K562 (cell line): ENCODE results near the gene RASSF3. TPM values are rescaled to one million over a fixed set of nuclear protein-coding genes. Genes with fewer than 3 reads are reported as not detected.
A peak's percentile ranks its signal among the peaks of the same experiment; 100 is the strongest.

Source experiments
- ASH1L ChIP-seq: fragments of 450-650 bp; IDR thresholded peaks from 2 replicates; pipeline ENCODE4 v1.6.1; 2018; ENCODE audit warnings: borderline replicate concordance, mild to moderate bottlenecking, low read depth; ENCODE audit not compliant: partially characterized antibody
- ATF7 ChIP-seq: fragments of 450-650 bp; IDR thresholded peaks from 2 replicates; pipeline ENCODE4 v1.7.1; 2014; ENCODE audit warnings: mild to moderate bottlenecking, moderate library complexity
- CCNT2 ChIP-seq: IDR thresholded peaks from 2 replicates; pipeline ENCODE4 v1.6.1; 2011; ENCODE audit warnings: borderline replicate concordance, low read depth, mild to moderate bottlenecking, moderate library complexity, mixed read lengths, low read length; ENCODE audit not compliant: insufficient read length; ENCODE audit errors: extremely low read depth
- CREM ChIP-seq: IDR thresholded peaks from 2 replicates; pipeline ENCODE4 v1.6.1; 2014; ENCODE audit warnings: antibody characterized with exemption, low read depth
- CXXC5 ChIP-seq: fragments of 250-450 bp; sonication (Bioruptor Pico); IDR thresholded peaks from 2 replicates; pipeline ENCODE4 v1.8.0; 2022; ENCODE audit warnings: inconsistent platforms, mild to moderate bottlenecking, moderate library complexity
- ERF ChIP-seq: fragments of 450-650 bp; formaldehyde crosslinking; IDR thresholded peaks from 2 replicates; pipeline ENCODE4 v1.4.0; 2020; ENCODE audit warnings: mild to moderate bottlenecking, mixed read lengths
- HDAC3 ChIP-seq: fragments of 450-650 bp; IDR thresholded peaks from 2 replicates; pipeline ENCODE4 v1.6.1; 2018; ENCODE audit warnings: borderline replicate concordance, mild to moderate bottlenecking, moderate library complexity; ENCODE audit not compliant: partially characterized antibody
- HEY1 ChIP-seq: fragments of 250-450 bp; sonication (Bioruptor Pico); IDR thresholded peaks from 2 replicates; pipeline ENCODE4 v1.5.0; 2020; ENCODE audit warnings: mild to moderate bottlenecking, moderate library complexity, borderline replicate concordance
- HNRNPUL1 ChIP-seq: fragments of 200-400 bp; formaldehyde crosslinking; IDR thresholded peaks from 2 replicates; pipeline ENCODE4 v1.6.1; 2017; ENCODE audit warnings: low read length
- ID3 ChIP-seq, 2 experiments: fragments of 250-450 bp in 1 of 2; fragments of 450-650 bp in 1 of 2; sonication (Bioruptor Pico) in 1 of 2; IDR thresholded peaks; 2 replicates each; pipeline versions ENCODE4 v1.6.1 to v1.8.0; 2016 to 2021; ENCODE audit warnings: mild to moderate bottlenecking in 2 of 2, moderate library complexity in 2 of 2, missing compliant biosample characterization in 1 of 2, missing genetic modification characterization in 1 of 2
- NR4A1 ChIP-seq, 2 experiments: fragments of 250-450 bp in 1 of 2; fragments of 450-650 bp in 1 of 2; sonication (Bioruptor Pico) in 1 of 2; IDR thresholded peaks; 2 replicates each; pipeline versions ENCODE4 v1.4.0 to v1.6.1; 2016 to 2020; ENCODE audit warnings: mild to moderate bottlenecking in 2 of 2, missing compliant biosample characterization in 1 of 2, missing genetic modification characterization in 1 of 2, moderate library complexity in 1 of 2
- PHF8 ChIP-seq: fragments of 200-600 bp; sonication (generic); IDR thresholded peaks from 2 replicates; pipeline ENCODE4 v1.6.1; 2012; ENCODE audit warnings: mixed run types, mild to moderate bottlenecking, inconsistent platforms, low read length, moderate library complexity, borderline replicate concordance
- RBM14 ChIP-seq: fragments of 200-400 bp; formaldehyde crosslinking; IDR thresholded peaks from 2 replicates; pipeline ENCODE4 v1.6.1; 2018; ENCODE audit warnings: low read depth, mild to moderate bottlenecking, low read length, moderate library complexity, borderline replicate concordance; ENCODE audit not compliant: insufficient read depth
- SNIP1 ChIP-seq: fragments of 450-650 bp; IDR thresholded peaks from 2 replicates; pipeline ENCODE4 v1.7.1; 2017; ENCODE audit warnings: low read depth, mild to moderate bottlenecking
- ZKSCAN1 ChIP-seq: fragments of 150-350 bp; IDR thresholded peaks from 2 replicates; pipeline ENCODE4 v1.6.1; 2016; ENCODE audit warnings: low read depth, low read length
- ZNF239 ChIP-seq: fragments of 250-450 bp; sonication (Bioruptor Pico); IDR thresholded peaks from 2 replicates; pipeline ENCODE4 v1.4.0; 2020; ENCODE audit warnings: mild to moderate bottlenecking
- ZNF41 ChIP-seq: fragments of 250-450 bp; sonication (Bioruptor Pico); conservative IDR thresholded peaks from 2 replicates; pipeline ENCODE4 v1.4.0; 2020; ENCODE audit warnings: mild to moderate bottlenecking
- ZNF449 ChIP-seq: fragments of 250-450 bp; sonication (Bioruptor Pico); IDR thresholded peaks from 2 replicates; pipeline ENCODE4 v1.8.0; 2022; ENCODE audit warnings: moderate library complexity, mild to moderate bottlenecking, inconsistent platforms
- ZNF507 ChIP-seq: conservative IDR thresholded peaks from 2 replicates; pipeline ENCODE4 v1.6.1; 2017; ENCODE audit warnings: missing genetic modification characterization, missing compliant biosample characterization
- polyA plus RNA-seq, 8 experiments: library from polyadenylated mRNA; depleted of rRNA in 4 of 8; stranded (reverse) in 5 of 8; unstranded in 3 of 8; fragments of >200 nt; fragmentation: Nextera tagmentation in 2 of 8; fragmentation: Illumina TruSeq in 1 of 8; extraction: Ambion mirVana in 2 of 8; extraction: Trizol in 1 of 8; gene quantifications; 2 replicates each; pipeline versions ENCODE4 v1.2.1 to v1.2.3, GENCODE V29; 2011 to 2014; ENCODE audit warnings: inconsistent platforms in 1 of 8, missing spikeins in 1 of 8
- total RNA-seq, 7 experiments: library from RNA; depleted of rRNA in 6 of 7; stranded (reverse); fragments of >200 nt in 6 of 7; fragmentation: Illumina TruSeq in 2 of 7; extraction: Trizol in 2 of 7; gene quantifications; 2 replicates each; pipeline versions ENCODE4 v1.2.1 to v1.2.3, GENCODE V29; 2011 to 2021; ENCODE audit warnings: low replicate concordance in 1 of 7
- TF ChIP-seq, protein P1 (sequence below): sonication (generic); formaldehyde crosslinking; IDR thresholded peaks from 2 replicates; pipeline ENCODE4 v1.8.0; 2022; ENCODE audit warnings: mild to moderate bottlenecking, missing genetic modification reagents
- TF ChIP-seq, protein P2 (sequence below): fragments of 250-450 bp; sonication (Bioruptor Pico); IDR thresholded peaks from 2 replicates; pipeline ENCODE4 v1.6.1; 2021; ENCODE audit warnings: mild to moderate bottlenecking
- TF ChIP-seq, protein P3 (sequence below): IDR thresholded peaks from 3 replicates; pipeline ENCODE4 v1.6.1; 2011; ENCODE audit warnings: borderline replicate concordance, mild to moderate bottlenecking; ENCODE audit not compliant: insufficient read length, insufficient read depth

RASSF3 gene
- total and polyA plus RNA-seq, 9 of the 15 experiments (the other 6 are each of a cell fraction or from before 2014, with no cell fraction given), result 3.7 to 39.2 (median 20.2) TPM

GRCh38 chr12:64610660-64611340 lies 505 bp downstream of the RASSF3 start (continued):
- TF ChIP-seq ZNF449 (CRISPR knock-in tag) (no peak), CCNT2 (peak; percentile 74), ID3 (CRISPR knock-in tag; IDR thresholded peaks at IDR 0.05) (no peak), ID3 (tag; IDR thresholded peaks at IDR 0.05) (no peak), ZNF41 (CRISPR knock-in tag) (no peak), ZNF239 (no peak), HDAC3 (no peak), SNIP1 (no peak), ERF (CRISPR knock-in tag) (0 out of 2 replicates have a peak, but pooled peaks have one; percentile 46), ASH1L (no peak), RBM14 (no peak), PHF8 (peak; percentile 4; the same call in 1 of the 2 replicates), HEY1 (no peak), NR4A1 (CRISPR knock-in tag; IDR thresholded peaks at IDR 0.05) (no peak), NR4A1 (tag; IDR thresholded peaks at IDR 0.05) (no peak), ZKSCAN1 (no peak), ZNF507 (tag) (no peak), HNRNPUL1 (no peak), CREM (peak; percentile 23; the same call in 1 of the 2 replicates), ATF7 (0 out of 2 replicates have a peak, but pooled peaks have one; percentile 23), CXXC5 (peak; percentile 67)
- TF ChIP-seq, protein P1, sequence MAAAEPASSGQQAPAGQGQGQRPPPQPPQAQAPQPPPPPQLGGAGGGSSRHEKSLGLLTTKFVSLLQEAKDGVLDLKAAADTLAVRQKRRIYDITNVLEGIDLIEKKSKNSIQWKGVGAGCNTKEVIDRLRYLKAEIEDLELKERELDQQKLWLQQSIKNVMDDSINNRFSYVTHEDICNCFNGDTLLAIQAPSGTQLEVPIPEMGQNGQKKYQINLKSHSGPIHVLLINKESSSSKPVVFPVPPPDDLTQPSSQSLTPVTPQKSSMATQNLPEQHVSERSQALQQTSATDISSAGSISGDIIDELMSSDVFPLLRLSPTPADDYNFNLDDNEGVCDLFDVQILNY (CRISPR knock-in tag), result no peak
- TF ChIP-seq, protein P2, sequence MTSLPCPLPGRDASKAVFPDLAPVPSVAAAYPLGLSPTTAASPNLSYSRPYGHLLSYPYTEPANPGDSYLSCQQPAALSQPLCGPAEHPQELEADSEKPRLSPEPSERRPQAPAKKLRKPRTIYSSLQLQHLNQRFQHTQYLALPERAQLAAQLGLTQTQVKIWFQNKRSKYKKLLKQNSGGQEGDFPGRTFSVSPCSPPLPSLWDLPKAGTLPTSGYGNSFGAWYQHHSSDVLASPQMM, result no peak
- TF ChIP-seq, protein P3, sequence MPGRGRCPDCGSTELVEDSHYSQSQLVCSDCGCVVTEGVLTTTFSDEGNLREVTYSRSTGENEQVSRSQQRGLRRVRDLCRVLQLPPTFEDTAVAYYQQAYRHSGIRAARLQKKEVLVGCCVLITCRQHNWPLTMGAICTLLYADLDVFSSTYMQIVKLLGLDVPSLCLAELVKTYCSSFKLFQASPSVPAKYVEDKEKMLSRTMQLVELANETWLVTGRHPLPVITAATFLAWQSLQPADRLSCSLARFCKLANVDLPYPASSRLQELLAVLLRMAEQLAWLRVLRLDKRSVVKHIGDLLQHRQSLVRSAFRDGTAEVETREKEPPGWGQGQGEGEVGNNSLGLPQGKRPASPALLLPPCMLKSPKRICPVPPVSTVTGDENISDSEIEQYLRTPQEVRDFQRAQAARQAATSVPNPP, result no peak
